CD14-positive monocyte (primary cell): ENCODE data around the gene APOBEC3B. TPM values are rescaled to one million over a fixed set of nuclear protein-coding genes. Genes with fewer than 3 reads are reported as not detected.

Experiments
- DNase-seq, 3 donors: peaks; one replicate each; pipeline ENCODE4 v3.0.0-alpha.2; 2011 to 2022
- H2AFZ ChIP-seq: 2 replicates; pipeline ENCODE4 v1.6.0; 2012; ENCODE audit warnings: mild to moderate bottlenecking, low read depth, low read length, inconsistent platforms; ENCODE audit not compliant: insufficient read depth, poor library complexity, severe bottlenecking
- H3K27ac ChIP-seq, 2 donors: 1 replicate in 1 of 2; 2 replicates in 1 of 2; pipeline ENCODE4 v1.5.1; 2012 to 2013; ENCODE audit warnings: low read length in 2 of 2, control low read depth in 1 of 2, inconsistent platforms in 1 of 2, low read depth in 1 of 2, mild to moderate bottlenecking in 1 of 2
- H3K27me3 ChIP-seq, 2 donors: one replicate each; pipeline versions ENCODE4 v1.6.0 to v1.6.1; 2011 to 2013; ENCODE audit warnings: low read length in 2 of 2; ENCODE audit not compliant: control insufficient read depth in 2 of 2, insufficient read depth in 2 of 2
- H3K36me3 ChIP-seq, 2 donors: replicated peaks in 1 of 2; 1 replicate in 1 of 2; 2 replicates in 1 of 2; pipeline versions ENCODE4 v1.5.1 to v1.6.1; 2012 to 2013; ENCODE audit warnings: low read length in 2 of 2, control low read depth in 1 of 2, inconsistent platforms in 1 of 2, mild to moderate bottlenecking in 1 of 2; ENCODE audit not compliant: insufficient read depth in 2 of 2, control insufficient read depth in 1 of 2
- H3K4me1 ChIP-seq, 2 donors: 1 replicate in 1 of 2; 2 replicates in 1 of 2; pipeline versions ENCODE4 v1.5.1 to v1.6.1; 2012 to 2013; ENCODE audit warnings: low read length in 2 of 2, control low read depth in 1 of 2, inconsistent platforms in 1 of 2, mild to moderate bottlenecking in 1 of 2, moderate library complexity in 1 of 2; ENCODE audit not compliant: insufficient read depth in 2 of 2, control insufficient read depth in 1 of 2
- H3K4me2 ChIP-seq: replicated peaks from 2 replicates; pipeline ENCODE3; 2012; ENCODE audit warnings: low read length, moderate library complexity, mild to moderate bottlenecking; ENCODE audit not compliant: poor library complexity, severe bottlenecking; ENCODE audit errors: extremely low read depth
- H3K4me3 ChIP-seq, 3 experiments: fragments of 200-600 bp in 1 of 3; sonication (generic) in 1 of 3; replicated peaks in 1 of 3; 1 replicate in 2 of 3; 2 replicates in 1 of 3; pipeline ENCODE4 v1.5.1; 2011 to 2013; ENCODE audit warnings: low read length in 3 of 3, mild to moderate bottlenecking in 3 of 3, control low read depth in 2 of 3, low read depth in 2 of 3, inconsistent platforms in 1 of 3, moderate library complexity in 1 of 3
- H3K79me2 ChIP-seq: 2 replicates; pipeline ENCODE4 v1.6.0; 2012; ENCODE audit warnings: mild to moderate bottlenecking, control low read depth, inconsistent platforms, low read length, moderate library complexity; ENCODE audit not compliant: insufficient read depth
- H3K9ac ChIP-seq: 2 replicates; pipeline ENCODE4 v1.6.0; 2017; ENCODE audit warnings: low read length, mild to moderate bottlenecking; ENCODE audit not compliant: insufficient read depth, poor library complexity, severe bottlenecking
- H3K9me3 ChIP-seq, 2 donors: replicated peaks in 1 of 2; 1 replicate in 1 of 2; 2 replicates in 1 of 2; pipeline versions ENCODE4 v1.5.1 to v1.6.1; 2012 to 2013; ENCODE audit warnings: low read length in 2 of 2, control low read depth in 1 of 2; ENCODE audit not compliant: control insufficient read depth in 1 of 2, insufficient read depth in 1 of 2
- H4K20me1 ChIP-seq: 2 replicates; pipeline ENCODE4 v1.6.0; 2012; ENCODE audit warnings: mild to moderate bottlenecking, low read length, control low read depth, moderate library complexity; ENCODE audit not compliant: insufficient read depth
- H3K27ac Mint-ChIP-seq, 7 donors: one replicate each; pipeline ENCODE4 v1.8.0; 2020; ENCODE audit warnings: mild to moderate bottlenecking in 7 of 7, mixed read lengths in 7 of 7, moderate library complexity in 6 of 7, inconsistent platforms in 2 of 7
- H3K27me3 Mint-ChIP-seq, 3 donors: one replicate each; pipeline ENCODE4 v1.8.0; 2021 to 2022; ENCODE audit warnings: low read depth in 3 of 3, mild to moderate bottlenecking in 3 of 3, mixed read lengths in 3 of 3, moderate library complexity in 3 of 3, inconsistent platforms in 1 of 3
- H3K36me3 Mint-ChIP-seq, 2 donors: one replicate each; pipeline ENCODE4 v1.8.0; 2020; ENCODE audit warnings: mixed read lengths in 2 of 2, inconsistent platforms in 1 of 2, mild to moderate bottlenecking in 1 of 2
- H3K4me1 Mint-ChIP-seq: one replicate; pipeline ENCODE4 v1.8.0; 2020; ENCODE audit warnings: mild to moderate bottlenecking, mixed read lengths
- H3K4me3 Mint-ChIP-seq, 2 donors: one replicate each; pipeline ENCODE4 v1.8.0; 2020; ENCODE audit warnings: mild to moderate bottlenecking in 2 of 2, mixed read lengths in 2 of 2, moderate library complexity in 1 of 2
- H3K9me3 Mint-ChIP-seq, 7 donors: one replicate each; pipeline ENCODE4 v1.8.0; 2020 to 2022; ENCODE audit warnings: mixed read lengths in 7 of 7, mild to moderate bottlenecking in 6 of 7, moderate library complexity in 6 of 7, inconsistent platforms in 2 of 7
- WGBS: methylation state at CpG from one replicate; pipeline ENCODE4 v1.1.5; 2013; ENCODE audit warnings: missing lambda C conversion rate; ENCODE audit not compliant: insufficient coverage; 5-methylcytosine and 5-hydroxymethylcytosine counted together
- intact Hi-C, 2 donors: fragments of 100-400 bp; cut with micrococcal nuclease; formaldehyde crosslinking; loops; one replicate each; pipeline versions ENCODE4 v1.15.0 to v1.15.1; 2023
- polyA plus RNA-seq, 3 donors: library from polyadenylated mRNA; depleted of rRNA in 1 of 3; unstranded in 2 of 3; stranded (reverse) in 1 of 3; fragments of 300-500 nt in 2 of 3; fragments of >200 nt in 1 of 3; fragmentation: Illumina TruSeq in 2 of 3; gene quantifications; 1 replicate in 2 of 3; 2 replicates in 1 of 3; pipeline ENCODE4 v1.2.3, GENCODE V29; 2012 to 2021
- TF ChIP-seq, protein P1 (sequence below): fragments of 200-600 bp; IDR thresholded peaks from one replicate; pipeline ENCODE4 v1.8.0; 2022; ENCODE audit warnings: antibody characterized with exemption, mild to moderate bottlenecking

The APOBEC3B gene
- polyA plus RNA-seq, 3 donors: 0.40 to 48.2 (median 12.6) TPM

DNA sequence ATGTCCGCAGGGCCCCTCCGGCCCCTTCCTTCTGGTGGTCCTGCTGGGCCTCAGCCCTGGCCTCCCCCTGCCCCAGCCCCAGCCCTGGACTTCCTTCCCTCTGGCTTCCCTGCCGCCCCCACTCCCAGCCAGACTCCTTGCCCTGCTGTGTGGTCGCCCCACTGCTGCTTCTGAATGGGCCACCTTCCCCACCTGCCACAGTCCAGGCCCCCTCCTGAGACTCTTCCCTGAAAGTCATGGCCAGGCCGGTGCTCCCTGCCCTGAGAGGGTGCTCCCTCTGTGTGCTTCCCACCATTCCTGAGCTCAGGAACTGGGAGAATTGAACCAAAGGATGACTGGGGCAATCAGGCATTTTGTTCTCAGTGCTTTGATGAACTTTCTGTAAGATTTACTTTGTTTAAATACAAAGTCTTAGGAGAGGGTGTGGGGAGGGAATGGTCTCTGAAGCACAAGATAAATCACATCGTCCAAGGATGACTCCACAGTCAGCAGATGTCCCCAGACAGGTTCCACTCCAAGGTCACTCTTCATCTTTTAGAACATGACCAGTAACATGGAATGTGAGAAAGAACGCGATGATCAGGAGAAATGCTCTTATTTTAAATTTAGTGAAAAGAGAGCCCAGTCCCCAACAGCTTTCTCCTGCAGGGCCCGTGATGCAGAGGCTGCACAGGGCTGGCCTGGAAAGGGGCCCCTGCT, 39.6 kb downstream of the APOBEC3B start:
- Mint-ChIP-seq H3K4me3 (peak overlapping the region; percentile 84 to 89), H3K27me3 (no peaks in the 10 kb centered on the region), H3K9me3 (no peaks in the 10 kb centered on the region), H3K27ac (peak overlapping the region; percentile 66 to 95 (median 90)), H3K4me1 (peaks cover 30% of the 10 kb centered on the region), H3K36me3 (peaks cover 26 to 50% of the 10 kb centered on the region in 2 donors)
- H3K27me3 ChIP-seq: no peaks in the 10 kb centered on the region
- WGBS: 6% methylated on average over 5 of the region's 9 CpGs
- no peaks in the 10 kb centered on the region for H3K9me3 ChIP-seq
- H3K4me3 ChIP-seq: peak overlapping the region; percentile 33 to 71 (median 41)
- peak overlapping the region; percentile 18 to 35 for H3K27ac ChIP-seq
- no peaks in the 10 kb centered on the region for H4K20me1 ChIP-seq
- peak overlapping the region; percentile 66 for H3K4me2 ChIP-seq
- no peaks in the 10 kb centered on the region for H3K79me2 ChIP-seq
- DNase-seq: no peak
- peaks cover 5 to 29% of the 10 kb centered on the region in 2 donors for H3K36me3 ChIP-seq
- H2AFZ ChIP-seq: peak overlapping the region; percentile 68
- peak overlapping the region; percentile 32 for H3K9ac ChIP-seq
- peaks cover 16 to 23% of the 10 kb centered on the region in 2 donors for H3K4me1 ChIP-seq
- intact Hi-C loops: no loop called here
- TF ChIP-seq, protein P1, sequence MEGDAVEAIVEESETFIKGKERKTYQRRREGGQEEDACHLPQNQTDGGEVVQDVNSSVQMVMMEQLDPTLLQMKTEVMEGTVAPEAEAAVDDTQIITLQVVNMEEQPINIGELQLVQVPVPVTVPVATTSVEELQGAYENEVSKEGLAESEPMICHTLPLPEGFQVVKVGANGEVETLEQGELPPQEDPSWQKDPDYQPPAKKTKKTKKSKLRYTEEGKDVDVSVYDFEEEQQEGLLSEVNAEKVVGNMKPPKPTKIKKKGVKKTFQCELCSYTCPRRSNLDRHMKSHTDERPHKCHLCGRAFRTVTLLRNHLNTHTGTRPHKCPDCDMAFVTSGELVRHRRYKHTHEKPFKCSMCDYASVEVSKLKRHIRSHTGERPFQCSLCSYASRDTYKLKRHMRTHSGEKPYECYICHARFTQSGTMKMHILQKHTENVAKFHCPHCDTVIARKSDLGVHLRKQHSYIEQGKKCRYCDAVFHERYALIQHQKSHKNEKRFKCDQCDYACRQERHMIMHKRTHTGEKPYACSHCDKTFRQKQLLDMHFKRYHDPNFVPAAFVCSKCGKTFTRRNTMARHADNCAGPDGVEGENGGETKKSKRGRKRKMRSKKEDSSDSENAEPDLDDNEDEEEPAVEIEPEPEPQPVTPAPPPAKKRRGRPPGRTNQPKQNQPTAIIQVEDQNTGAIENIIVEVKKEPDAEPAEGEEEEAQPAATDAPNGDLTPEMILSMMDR: no peak

DNA sequence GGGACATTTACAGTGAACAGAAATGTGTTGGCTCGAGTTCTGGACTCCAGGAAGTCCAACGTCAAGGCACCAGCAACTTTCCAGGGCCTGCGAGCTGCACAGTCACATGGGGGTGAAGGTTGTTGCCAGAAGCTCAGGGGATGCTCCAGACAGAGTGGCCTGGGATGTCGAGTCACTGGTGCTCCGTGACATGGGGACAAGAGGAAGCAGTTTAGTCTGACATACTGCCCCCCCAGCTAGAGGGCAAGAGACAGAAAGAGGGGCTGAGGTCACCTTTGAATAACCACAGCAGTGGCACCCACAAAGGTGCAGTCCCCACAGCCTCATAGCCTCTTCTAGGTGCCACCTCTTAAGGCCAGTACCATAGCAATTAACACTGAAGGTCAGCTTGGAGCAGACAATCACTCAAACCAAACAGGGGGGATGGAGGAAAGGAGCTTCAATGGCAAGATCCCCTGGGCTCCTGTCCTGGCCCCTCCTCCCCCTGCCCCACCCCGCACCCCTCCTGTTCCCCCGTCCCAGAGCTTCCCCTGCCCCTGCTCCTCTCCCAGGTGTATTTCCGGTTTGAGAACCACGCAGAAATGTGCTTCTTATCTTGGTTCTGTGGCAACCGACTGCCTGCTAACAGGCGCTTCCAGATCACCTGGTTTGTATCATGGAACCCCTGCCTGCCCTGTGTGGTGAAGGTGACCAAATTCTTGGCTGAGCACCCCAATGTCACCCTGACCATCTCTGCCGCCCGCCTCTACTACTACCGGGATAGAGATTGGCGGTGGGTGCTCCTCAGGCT, 42.6 kb downstream of the APOBEC3B start:
- TF ChIP-seq, protein P1: no peak
- no peaks in the 10 kb centered on the region for H3K27me3 Mint-ChIP-seq
- peaks cover 30% of the 10 kb centered on the region for H3K4me1 Mint-ChIP-seq
- Histone ChIP-seq H2AFZ (no peak overlapping the region), H3K4me3 (no peak overlapping the region), H3K79me2 (no peaks in the 10 kb centered on the region), H3K27ac (no peak overlapping the region), H4K20me1 (no peaks in the 10 kb centered on the region), H3K4me2 (no peak overlapping the region), H3K27me3 (no peaks in the 10 kb centered on the region), H3K4me1 (peaks cover 18 to 23% of the 10 kb centered on the region in 2 donors), H3K9ac (no peak overlapping the region), H3K9me3 (no peaks in the 10 kb centered on the region), H3K36me3 (peaks cover 2 to 9% of the 10 kb centered on the region in 2 donors)
- no peak overlapping the region for H3K4me3 Mint-ChIP-seq
- no peaks in the 10 kb centered on the region for H3K9me3 Mint-ChIP-seq
- WGBS: 94% methylated on average over 9 of the region's 15 CpGs
- H3K27ac Mint-ChIP-seq: peak overlapping the region in 2 of 7 donors; percentile 6 to 42
- H3K36me3 Mint-ChIP-seq: peaks cover 17 to 24% of the 10 kb centered on the region in 2 donors
- no peak for DNase-seq
- intact Hi-C loops: no loop called here
